Liver (tissue), 2 donors: ENCODE measurements around the gene MEG3.

Experiments
- FOXA1 ChIP-seq: IDR thresholded peaks from 2 replicates; pipeline ENCODE4 v1.6.1; 2016; ENCODE audit warnings: antibody characterized with exemption
- TAF1 ChIP-seq: conservative IDR thresholded peaks from 2 replicates; pipeline ENCODE4 v1.6.1; 2016; ENCODE audit warnings: antibody characterized with exemption, mild to moderate bottlenecking
- donor health status: healthy.

- TF ChIP-seq FOXA1 (no peak), TAF1 (no peak)
Measured at GRCh38 chr14:100885617-100886016, 59.7 kb downstream of the MEG3 start.
